ENCODE data around the gene CGGBP1.

CGGBP1 gene

GRCh38 chr3:88058581-88059379 lies at the start of gene CGGBP1, which contains the start of gene ZNF654:
CGGBP1 (minus strand) TSS chr3:88059005; CDS start chr3:88055976, 3,029 bp downstream.
ZNF654 (plus strand) TSS chr3:88059255; CDS start chr3:88059320, 65 bp downstream.
- DNase-seq (ENCODE audit: low read depth in 2 of 2) = peak; percentile 96

GRCh38 chr3:88105325-88105724 lies 46.5 kb upstream of the CGGBP1 start:
- DNase-seq (ENCODE audit: low read depth in 2 of 2) = no peak

GRCh38 chr3:88101142-88101541 lies 42.3 kb upstream of the CGGBP1 start:
- no peak for DNase-seq (ENCODE audit: low read depth in 2 of 2)

DNA sequence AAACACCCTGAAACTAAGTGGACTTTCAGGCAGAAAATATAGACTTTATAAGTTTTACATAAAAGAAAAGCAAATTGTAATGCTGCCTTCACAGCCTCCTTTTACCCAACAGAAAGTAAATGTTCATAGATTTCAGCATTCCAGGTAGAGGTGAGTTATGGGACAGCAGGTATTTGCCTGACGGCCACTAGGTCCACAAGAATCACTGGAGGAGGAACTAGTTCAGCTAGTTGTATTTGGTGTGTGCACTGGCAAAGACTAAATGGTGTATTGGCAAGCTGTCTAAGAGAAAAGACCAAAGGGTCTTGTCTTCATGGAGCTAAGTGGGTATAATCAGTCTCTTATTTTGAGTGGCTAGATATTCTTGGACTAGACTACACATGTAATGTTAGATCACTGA lies 34.5 kb upstream of the CGGBP1 start:
- DNase-seq (ENCODE audit: low read depth in 2 of 2) = no peak

- DNase-seq (ENCODE audit: low read depth in 2 of 2) = no peak
These were observed 33.5 kb upstream of the CGGBP1 start for GRCh38 chr3:88092270-88092669.

DNA sequence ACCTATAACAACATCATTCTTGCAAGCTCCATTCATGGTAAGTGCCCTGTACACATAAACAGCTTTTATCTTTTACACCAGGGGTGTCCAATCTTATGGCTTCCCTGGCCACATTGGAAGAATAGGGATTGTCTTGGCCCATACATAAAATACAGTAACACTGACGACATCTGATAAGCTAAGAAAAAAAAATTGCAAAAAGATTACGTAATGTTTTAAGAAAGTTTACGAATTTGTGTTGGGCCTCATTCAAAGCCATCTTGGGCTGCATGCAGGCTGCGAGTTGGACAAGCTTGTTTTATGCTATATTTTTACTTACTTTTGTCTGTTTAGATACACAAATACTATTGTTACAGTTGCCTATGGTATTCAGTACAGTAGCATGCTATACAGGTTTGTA lies 31.9 kb upstream of the CGGBP1 start:
- DNase-seq (ENCODE audit: low read depth in 2 of 2) = no peak

DNA sequence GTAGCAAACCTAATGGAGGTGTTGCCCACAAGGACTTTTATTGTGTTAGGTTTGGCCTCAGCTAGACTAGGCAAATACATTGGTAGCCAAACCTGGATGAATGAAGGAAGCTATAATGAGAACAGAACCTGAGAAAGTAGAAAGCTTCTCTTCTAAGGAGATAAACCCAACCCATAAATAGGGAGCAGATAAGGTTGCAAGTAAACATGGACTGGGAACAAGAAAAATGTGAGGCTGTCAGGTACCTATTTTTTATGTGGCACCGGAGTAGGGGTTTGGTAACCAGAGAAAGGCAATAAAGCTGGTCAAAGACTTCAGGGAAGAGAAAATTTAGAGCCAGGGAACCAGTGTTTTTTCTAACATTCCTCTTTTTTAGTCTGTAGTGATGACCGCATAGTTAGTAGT lies 25.3 kb upstream of the CGGBP1 start:
- DNase-seq (ENCODE audit: low read depth in 2 of 2) = no peak

DNA sequence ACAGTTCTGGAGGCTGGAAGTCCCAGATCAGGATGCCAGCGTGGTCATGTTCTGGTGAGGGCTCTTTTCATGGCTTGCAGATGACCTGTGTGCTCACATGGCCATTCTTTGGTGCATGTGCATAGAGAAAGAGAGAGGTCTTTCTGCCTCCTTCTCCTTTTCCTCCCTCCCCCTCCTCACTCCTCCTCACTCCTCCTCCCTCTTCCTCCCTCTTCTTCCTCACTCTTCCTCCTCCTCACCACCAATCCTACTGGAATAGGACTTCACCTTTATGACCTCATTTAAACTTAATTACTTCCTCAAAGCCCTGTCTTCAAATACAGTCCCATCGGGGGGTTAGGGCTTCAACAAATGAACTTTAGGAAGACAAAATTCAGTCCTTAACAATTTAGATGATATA lies 24.0 kb upstream of the CGGBP1 start:
- DNase-seq (ENCODE audit: low read depth in 2 of 2) = no peak

DNA sequence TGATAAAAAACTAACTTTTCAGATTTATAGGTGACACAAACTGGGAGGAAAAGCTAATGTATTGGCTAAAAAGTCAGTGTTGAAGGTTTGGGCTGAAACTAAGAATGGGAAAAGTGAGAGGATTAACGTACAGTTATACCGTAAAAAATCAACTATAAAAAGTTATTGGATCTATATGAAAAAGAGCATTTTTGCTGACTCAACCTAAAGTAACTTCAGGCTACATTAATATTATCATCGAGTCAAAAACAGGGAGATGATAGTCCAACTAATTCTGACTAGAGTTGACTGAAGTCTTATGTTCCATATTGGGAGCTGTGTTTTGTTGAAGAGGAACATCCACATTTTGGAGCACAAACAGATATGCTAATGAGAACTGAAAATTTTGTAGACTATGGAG lies 20.1 kb upstream of the CGGBP1 start:
- DNase-seq (ENCODE audit: low read depth in 2 of 2) = no peak

DNA sequence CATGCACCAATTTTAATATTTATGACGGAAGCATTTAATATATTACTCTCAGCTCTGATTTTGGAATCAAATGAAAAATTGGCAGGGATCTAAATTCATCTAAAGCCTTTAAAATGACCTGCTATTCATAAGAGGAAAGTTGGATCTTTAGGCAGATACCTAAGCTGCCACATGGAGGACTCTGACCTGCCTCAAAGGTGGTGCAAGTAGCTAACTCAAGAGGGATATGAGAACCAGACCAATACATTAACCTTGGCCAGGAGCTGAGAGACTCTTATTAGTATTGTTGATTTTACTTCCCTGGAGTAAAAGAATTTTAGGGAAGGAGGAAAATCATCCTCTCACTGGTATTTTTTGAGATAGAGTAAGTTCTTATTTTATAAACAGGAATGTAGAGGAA lies 17.9 kb upstream of the CGGBP1 start:
- no peak for DNase-seq (ENCODE audit: low read depth in 2 of 2)

- no peak for DNase-seq (ENCODE audit: low read depth in 2 of 2)
These were observed 16.7 kb upstream of the CGGBP1 start for GRCh38 chr3:88075497-88075896.

DNA sequence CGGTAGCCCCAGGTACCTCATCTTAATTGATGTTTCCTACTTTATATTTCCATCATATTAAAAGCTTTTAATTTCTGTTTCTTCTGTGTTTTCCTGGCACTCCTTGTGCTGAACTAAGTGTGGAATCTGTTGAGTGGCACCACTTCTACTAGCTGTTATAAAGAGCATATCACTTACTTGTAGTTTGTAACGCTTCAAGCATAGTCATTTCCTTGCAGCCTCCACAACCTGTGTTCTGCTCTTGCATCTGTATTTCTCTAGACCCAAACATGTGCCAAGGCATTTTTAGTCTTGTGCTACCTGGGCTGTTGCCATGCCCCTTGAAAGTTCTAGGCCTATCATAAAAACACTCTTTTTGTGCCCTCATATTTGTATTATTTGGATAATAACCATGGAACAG lies 16.3 kb upstream of the CGGBP1 start:
- no peak for DNase-seq (ENCODE audit: low read depth in 2 of 2)

- DNase-seq (ENCODE audit: low read depth in 2 of 2) = no peak
These were observed 2.9 kb upstream of the CGGBP1 start for GRCh38 chr3:88061746-88062145.

DNA sequence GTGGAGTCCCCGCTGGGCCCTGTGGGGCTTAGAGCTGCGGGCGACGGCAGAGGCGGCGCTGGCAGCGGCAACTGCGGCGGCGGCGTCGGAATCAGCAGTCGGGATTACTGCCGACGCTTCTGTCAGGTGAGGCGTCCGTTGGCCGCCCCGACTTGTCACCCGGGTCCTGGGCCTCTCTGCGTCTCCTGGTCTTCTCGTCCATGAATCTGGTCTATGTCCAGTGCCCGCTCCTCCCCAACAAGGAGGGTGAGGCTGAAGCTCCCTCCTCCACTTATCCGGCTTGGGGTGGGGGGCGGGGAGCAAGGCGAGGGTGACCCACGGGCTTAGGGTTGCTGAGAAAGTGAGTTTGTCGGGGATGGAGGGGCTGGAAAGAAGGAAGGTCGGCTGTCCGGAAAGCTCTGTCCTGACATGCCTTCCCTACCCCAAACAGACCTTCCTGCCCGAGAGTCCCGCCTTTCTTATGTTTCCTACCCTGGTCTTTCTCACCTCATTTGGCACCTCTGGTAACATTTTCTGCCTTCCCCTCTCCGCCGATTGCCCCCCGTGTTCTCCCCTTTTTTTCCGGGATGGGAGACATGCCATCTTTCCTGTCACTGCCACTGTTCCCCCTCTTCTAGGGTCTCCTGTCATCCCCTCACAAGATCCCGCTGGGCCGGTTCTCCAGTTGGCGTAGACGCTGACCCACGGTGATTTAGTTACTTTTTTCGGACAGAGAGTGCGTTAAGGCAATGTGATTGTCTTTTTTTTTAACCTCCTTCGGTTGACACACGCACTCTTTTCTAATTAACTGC lies 770 bp upstream of the CGGBP1 start:
- DNase-seq (ENCODE audit: low read depth in 2 of 2) = no peak

DNA sequence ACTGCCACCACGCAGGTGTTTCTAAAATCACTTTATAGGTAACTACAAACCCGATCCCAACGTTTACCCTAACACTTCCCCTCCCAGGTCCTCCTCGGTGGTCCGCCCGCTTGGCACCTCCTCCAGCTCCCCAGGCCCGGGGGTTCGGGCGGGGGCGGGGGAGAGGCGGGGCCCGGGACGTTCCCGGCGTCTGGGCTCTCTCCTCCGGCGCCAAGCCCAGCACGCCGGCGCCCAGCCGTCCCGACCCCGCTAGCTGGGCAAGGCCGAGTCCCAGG lies 562 bp downstream of the CGGBP1 start:
- no peak for DNase-seq (ENCODE audit: low read depth in 2 of 2)

DNA sequence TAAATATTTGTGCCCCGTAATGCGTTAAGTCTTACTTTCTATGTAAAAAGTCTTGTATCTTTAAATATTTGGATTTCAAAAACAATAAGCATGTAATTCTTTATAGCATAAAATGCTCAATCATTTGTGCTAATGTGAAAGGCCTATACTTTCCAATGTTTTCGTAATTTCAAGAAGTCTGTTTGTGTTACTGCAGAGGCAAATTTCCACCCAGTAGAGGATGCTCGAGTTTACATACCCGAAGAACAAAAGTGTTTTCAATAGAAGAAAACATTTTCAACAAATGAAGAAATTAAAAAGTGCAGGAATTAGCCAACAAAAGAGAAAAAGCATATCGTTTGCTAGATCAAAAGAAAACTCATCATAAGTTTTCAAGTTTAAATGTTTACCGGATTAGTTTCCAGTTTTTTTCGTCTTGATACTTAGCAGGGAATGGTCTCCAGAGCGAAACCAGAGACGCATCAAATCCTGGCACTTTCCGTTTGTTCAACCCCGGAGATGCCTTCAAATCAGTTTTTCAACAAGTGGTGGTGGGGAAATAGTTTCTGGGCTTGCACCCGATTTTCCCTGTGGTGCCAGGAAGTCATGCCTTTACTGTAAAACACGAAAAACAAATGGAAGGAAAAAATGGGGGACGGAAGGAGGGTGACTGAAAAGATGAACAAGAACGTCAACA lies 1.0 kb downstream of the CGGBP1 start:
- DNase-seq (ENCODE audit: low read depth in 2 of 2) = no peak

- DNase-seq (ENCODE audit: low read depth in 2 of 2) = no peak
These were observed 12.0 kb downstream of the CGGBP1 start for GRCh38 chr3:88046766-88047165.

GRCh38 chr3:88044411-88044810 lies 14.4 kb downstream of the CGGBP1 start:
- DNase-seq (ENCODE audit: low read depth in 2 of 2) = no peak

- no peak for DNase-seq (ENCODE audit: low read depth in 2 of 2)
These were observed 17.8 kb downstream of the CGGBP1 start for GRCh38 chr3:88041005-88041404.

DNA sequence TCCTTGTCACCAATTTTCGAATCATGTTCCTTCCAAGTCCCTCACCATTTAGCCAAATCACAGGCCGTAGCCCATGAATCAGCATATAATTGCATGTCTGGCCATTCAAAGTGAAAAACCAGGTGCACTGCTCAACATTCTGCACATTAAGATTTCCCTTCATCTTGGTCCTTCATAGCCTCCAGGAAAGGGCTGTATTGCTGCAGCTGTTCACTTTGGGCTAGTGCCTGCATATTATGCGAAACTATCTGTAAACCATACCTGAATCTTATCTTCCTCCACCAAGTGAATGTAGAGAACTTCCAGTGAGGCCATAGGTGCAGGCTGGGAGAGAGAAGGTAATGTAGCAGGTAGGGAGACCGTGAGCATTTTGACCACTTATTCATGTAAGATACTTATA lies 18.3 kb downstream of the CGGBP1 start:
- no peak for DNase-seq (ENCODE audit: low read depth in 2 of 2)

- no peak for DNase-seq (ENCODE audit: low read depth in 2 of 2)
These were observed 20.2 kb downstream of the CGGBP1 start for GRCh38 chr3:88038566-88038965.

- no peak for DNase-seq (ENCODE audit: low read depth in 2 of 2)
These were observed 22.6 kb downstream of the CGGBP1 start for GRCh38 chr3:88036221-88036620.
